C4-2B (cell line): ENCODE measurements around the gene MAZ.
A peak's percentile ranks its signal among the peaks of the same experiment; 100 is the strongest.

Experiments
- H3K27ac ChIP-seq: fragments of 450-650 bp; 2 replicates; pipeline ENCODE4 v1.5.1; 2017
- ZFX ChIP-seq: fragments of 450-650 bp; IDR thresholded peaks from 2 replicates; pipeline ENCODE4 v1.6.1; 2017
- TF ChIP-seq, protein P1 (sequence below): fragments of 450-650 bp; conservative IDR thresholded peaks from 2 replicates; pipeline ENCODE4 v1.5.1; 2017; ENCODE audit warnings: mild to moderate bottlenecking

Gene MAZ

GRCh38 chr16:29809850-29810698, 3.7 kb downstream of the MAZ start:
- H3K27ac ChIP-seq = peak overlapping the region; percentile 96
- TF ChIP-seq, protein P1, sequence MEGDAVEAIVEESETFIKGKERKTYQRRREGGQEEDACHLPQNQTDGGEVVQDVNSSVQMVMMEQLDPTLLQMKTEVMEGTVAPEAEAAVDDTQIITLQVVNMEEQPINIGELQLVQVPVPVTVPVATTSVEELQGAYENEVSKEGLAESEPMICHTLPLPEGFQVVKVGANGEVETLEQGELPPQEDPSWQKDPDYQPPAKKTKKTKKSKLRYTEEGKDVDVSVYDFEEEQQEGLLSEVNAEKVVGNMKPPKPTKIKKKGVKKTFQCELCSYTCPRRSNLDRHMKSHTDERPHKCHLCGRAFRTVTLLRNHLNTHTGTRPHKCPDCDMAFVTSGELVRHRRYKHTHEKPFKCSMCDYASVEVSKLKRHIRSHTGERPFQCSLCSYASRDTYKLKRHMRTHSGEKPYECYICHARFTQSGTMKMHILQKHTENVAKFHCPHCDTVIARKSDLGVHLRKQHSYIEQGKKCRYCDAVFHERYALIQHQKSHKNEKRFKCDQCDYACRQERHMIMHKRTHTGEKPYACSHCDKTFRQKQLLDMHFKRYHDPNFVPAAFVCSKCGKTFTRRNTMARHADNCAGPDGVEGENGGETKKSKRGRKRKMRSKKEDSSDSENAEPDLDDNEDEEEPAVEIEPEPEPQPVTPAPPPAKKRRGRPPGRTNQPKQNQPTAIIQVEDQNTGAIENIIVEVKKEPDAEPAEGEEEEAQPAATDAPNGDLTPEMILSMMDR = no peak
- TF ChIP-seq ZFX = no peak

DNA sequence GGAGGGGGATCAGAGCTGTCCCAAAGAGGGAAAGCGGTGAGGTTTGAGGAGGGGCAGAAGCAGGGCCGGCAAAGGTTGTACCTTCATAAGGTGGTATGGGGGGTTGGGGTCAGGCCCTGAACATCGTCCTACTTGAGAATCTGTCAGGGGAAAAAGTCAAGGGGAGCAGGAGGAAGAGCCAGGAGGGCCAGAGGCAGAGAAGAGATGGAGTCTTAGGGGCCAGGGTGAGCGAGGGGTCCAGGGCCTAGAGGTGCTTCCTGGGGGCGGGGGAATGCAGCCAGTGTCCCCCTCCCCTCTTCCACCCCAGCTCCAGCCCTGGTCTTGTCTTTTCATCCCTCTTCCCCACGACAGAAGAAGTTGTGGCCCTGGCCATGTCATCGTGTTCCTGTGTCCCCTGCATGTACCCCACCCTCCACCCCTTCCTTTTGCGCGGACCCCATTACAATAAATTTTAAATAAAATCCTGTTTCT, 4.4 kb downstream of the MAZ start:
- H3K27ac ChIP-seq = peak overlapping the region; percentile 96

DNA sequence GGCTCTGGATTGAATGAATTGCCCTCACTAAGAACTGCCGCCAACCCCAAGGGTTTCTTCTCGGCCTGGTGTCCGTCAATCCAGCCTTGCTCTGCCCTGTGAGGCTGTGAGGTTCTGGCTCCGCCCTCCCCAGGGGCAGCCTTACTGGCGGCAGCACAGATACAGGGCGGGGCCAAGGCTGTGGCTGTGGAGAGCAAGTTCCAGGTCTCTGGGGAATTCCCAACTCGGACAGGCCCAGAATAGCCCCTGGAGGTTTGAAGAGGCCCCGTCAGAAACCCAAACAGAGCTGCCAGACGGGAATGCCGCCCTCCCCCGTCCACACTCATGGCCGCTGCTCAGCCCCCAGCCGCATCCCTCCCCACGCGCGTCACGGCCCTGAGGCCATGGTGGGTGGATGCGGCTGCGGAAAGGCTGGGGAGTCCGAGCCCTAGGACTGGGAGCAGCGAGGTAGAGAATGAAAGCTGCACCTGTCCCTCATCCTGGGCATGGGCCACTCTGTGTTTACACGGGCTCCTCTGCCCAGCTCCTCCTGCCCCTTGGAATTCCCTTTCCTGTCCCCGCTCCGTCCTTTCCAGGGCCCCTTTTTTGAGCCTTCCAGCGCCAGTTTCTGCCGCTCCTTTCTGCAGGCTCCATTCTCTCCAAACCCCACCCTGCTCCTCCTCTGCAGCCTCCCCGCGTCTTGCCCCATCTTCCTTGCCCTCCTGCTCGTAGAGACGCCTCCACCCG, 5.0 kb downstream of the MAZ start:
- TF ChIP-seq, protein P1 = no peak
- TF ChIP-seq ZFX = no peak
- peak overlapping the region; percentile 96 for H3K27ac ChIP-seq

More for the DNA sequence above, 4.4 kb downstream of the MAZ start:
- TF ChIP-seq, protein P1 = no peak
- TF ChIP-seq ZFX = no peak

DNA sequence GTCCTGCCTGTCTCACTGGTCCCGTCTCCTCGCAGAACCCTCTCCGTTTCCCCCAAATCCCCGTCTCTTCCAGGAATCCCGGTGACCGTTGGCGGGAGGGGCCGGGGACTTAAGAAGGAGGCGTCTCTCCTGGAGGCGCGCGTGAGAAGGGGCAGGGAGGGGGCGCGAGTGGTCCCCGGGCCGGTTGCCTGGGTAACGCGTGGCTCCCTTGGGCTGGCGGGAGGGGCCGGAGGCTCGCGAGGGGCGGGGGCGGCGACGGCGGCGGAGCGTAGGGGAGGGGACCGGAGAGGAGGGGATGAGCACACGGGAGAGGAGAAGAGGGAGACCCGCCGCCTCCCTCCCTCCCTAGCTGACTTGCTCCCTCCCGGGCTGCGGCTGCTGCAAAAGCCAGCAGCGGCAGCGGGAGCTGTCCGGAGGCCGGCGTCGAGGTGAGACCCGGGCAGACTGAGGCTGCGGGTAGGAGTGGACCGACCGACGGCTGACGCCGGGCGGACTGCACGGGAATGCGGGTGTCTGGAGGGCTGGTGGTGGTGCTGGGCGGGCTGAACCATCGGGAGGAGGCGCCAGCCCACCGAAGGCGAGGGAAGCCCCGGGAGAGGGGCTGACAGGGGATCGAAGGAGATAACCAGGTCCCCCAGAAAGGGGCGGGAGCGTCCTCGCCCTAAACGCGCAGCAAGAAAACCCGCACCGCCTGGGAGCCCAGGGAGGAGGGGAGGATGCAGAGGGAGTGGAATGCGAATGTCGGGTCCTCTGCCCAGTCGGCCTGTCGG, 5.8 kb downstream of the MAZ start, which contains the start of gene PRRT2:
PRRT2 (plus strand) TSS at position 298 of the 770 bp plus-strand sequence. CDS start 862 bp downstream, outside the sequence.
- H3K27ac ChIP-seq = peak within 1 kb of the TSS; percentile 96
- no peak for TF ChIP-seq ZFX
- TF ChIP-seq, protein P1 = no peak

- H3K27ac ChIP-seq = no peak overlapping the region
- TF ChIP-seq, protein P1 = no peak
- TF ChIP-seq ZFX = no peak
Observed at GRCh38 chr16:29812754-29813643, 6.7 kb downstream of the MAZ start.

GRCh38 chr16:29813644-29814562, 7.6 kb downstream of the MAZ start:
- TF ChIP-seq, protein P1 = no peak
- TF ChIP-seq ZFX = no peak
- peak overlapping the region; percentile 96 for H3K27ac ChIP-seq
